ENCODE measurements around the gene CYP26A1.

DNA sequence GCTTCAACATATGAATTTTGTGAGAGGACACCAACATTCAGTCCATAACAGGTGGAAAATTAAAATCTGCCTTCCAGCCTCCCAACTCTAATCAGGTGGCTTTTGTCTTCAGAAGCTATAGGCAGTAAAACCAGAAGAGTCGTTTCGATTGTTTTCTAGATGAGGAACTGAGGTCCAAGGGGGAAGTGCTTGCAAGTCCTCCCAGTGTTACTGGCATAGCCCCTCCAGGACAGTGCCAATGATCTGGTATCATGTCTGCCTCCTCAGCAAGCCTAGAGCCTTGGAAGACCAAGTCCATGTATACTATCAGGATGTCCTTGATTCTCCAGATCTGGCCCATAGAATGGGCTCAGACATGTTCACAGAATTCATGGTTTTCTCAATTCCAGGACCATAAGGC lies 16.9 kb downstream of the CYP26A1 start:
- TF ChIP-seq POLR2A (IDR thresholded peaks at IDR 0.05): no peak
- TF ChIP-seq, protein P1, sequence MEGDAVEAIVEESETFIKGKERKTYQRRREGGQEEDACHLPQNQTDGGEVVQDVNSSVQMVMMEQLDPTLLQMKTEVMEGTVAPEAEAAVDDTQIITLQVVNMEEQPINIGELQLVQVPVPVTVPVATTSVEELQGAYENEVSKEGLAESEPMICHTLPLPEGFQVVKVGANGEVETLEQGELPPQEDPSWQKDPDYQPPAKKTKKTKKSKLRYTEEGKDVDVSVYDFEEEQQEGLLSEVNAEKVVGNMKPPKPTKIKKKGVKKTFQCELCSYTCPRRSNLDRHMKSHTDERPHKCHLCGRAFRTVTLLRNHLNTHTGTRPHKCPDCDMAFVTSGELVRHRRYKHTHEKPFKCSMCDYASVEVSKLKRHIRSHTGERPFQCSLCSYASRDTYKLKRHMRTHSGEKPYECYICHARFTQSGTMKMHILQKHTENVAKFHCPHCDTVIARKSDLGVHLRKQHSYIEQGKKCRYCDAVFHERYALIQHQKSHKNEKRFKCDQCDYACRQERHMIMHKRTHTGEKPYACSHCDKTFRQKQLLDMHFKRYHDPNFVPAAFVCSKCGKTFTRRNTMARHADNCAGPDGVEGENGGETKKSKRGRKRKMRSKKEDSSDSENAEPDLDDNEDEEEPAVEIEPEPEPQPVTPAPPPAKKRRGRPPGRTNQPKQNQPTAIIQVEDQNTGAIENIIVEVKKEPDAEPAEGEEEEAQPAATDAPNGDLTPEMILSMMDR (IDR thresholded peaks at IDR 0.05): no peak
